Measurements from ENCODE around the gene CACNA1G.

Gene CACNA1G

GRCh38 chr17:50572541-50572940 is 12.0 kb downstream of the CACNA1G start:
- Histone ChIP-seq H3F3A (ENCODE audit: control insufficient read depth, insufficient read depth) (no peaks in the 10 kb centered on the region), H3K4me2 (ENCODE audit: low read length) (no peak overlapping the region), H3K9me3 (ENCODE audit: control insufficient read depth, insufficient read depth, low read length) (no peaks in the 10 kb centered on the region), H3K27ac (ENCODE audit: low read depth, low read length) (no peak overlapping the region), H3K27me3 (ENCODE audit: control insufficient read depth, low read length) (peaks cover 7% of the 10 kb centered on the region; the same call in 1 of the 2 replicates), H4K20me1 (ENCODE audit: control insufficient read depth, insufficient read depth, low read depth, low read length) (no peaks in the 10 kb centered on the region), H3K4me1 (ENCODE audit: control insufficient read depth, low read length) (no peaks in the 10 kb centered on the region), H3K4me3 (ENCODE audit: low read length) (no peak overlapping the region), H3K9me2 (replicated peaks; ENCODE audit: control insufficient read depth, low read length) (no peaks in the 10 kb centered on the region), H3K79me2 (ENCODE audit: control insufficient read depth, low read length) (no peaks in the 10 kb centered on the region), H3K36me3 (ENCODE audit: control insufficient read depth, low read length) (no peaks in the 10 kb centered on the region)
- TF ChIP-seq CTCF (IDR thresholded peaks at IDR 0.05; ENCODE audit: low read depth, low read length, poor library complexity, severe bottlenecking) (no peak), EZH2phosphoT487 (IDR thresholded peaks at IDR 0.05; ENCODE audit: borderline replicate concordance, low read length) (no peak)

- H3F3A ChIP-seq (ENCODE audit: control insufficient read depth, insufficient read depth) = no peaks in the 10 kb centered on the region
- H3K79me2 ChIP-seq (ENCODE audit: control insufficient read depth, low read length) = no peaks in the 10 kb centered on the region
- H3K9me3 ChIP-seq (ENCODE audit: control insufficient read depth, insufficient read depth, low read length) = no peaks in the 10 kb centered on the region
- no peaks in the 10 kb centered on the region for H3K4me1 ChIP-seq (ENCODE audit: control insufficient read depth, low read length)
- peaks cover 18% of the 10 kb centered on the region; the same call in 1 of the 2 replicates for H3K27me3 ChIP-seq (ENCODE audit: control insufficient read depth, low read length)
- H3K36me3 ChIP-seq (ENCODE audit: control insufficient read depth, low read length) = no peaks in the 10 kb centered on the region
- H4K20me1 ChIP-seq (ENCODE audit: control insufficient read depth, insufficient read depth, low read depth, low read length) = no peaks in the 10 kb centered on the region
- no peak overlapping the region for H3K27ac ChIP-seq (ENCODE audit: low read depth, low read length)
- H3K9me2 ChIP-seq (replicated peaks; ENCODE audit: control insufficient read depth, low read length) = no peaks in the 10 kb centered on the region
- no peak overlapping the region for H3K4me3 ChIP-seq (ENCODE audit: low read length)
- TF ChIP-seq CTCF (IDR thresholded peaks at IDR 0.05; ENCODE audit: low read depth, low read length, poor library complexity, severe bottlenecking) (no peak), EZH2phosphoT487 (IDR thresholded peaks at IDR 0.05; ENCODE audit: borderline replicate concordance, low read length) (no peak)
- H3K4me2 ChIP-seq (ENCODE audit: low read length) = no peak overlapping the region
Observed at GRCh38 chr17:50573866-50574611, 13.5 kb downstream of the CACNA1G start.

- Histone ChIP-seq H3K79me2 (ENCODE audit: control insufficient read depth, low read length) (no peaks in the 10 kb centered on the region), H3K4me1 (ENCODE audit: control insufficient read depth, low read length) (no peaks in the 10 kb centered on the region), H3F3A (ENCODE audit: control insufficient read depth, insufficient read depth) (no peaks in the 10 kb centered on the region), H3K4me2 (ENCODE audit: low read length) (no peak overlapping the region), H3K9me2 (replicated peaks; ENCODE audit: control insufficient read depth, low read length) (no peaks in the 10 kb centered on the region), H3K36me3 (ENCODE audit: control insufficient read depth, low read length) (no peaks in the 10 kb centered on the region), H3K27me3 (ENCODE audit: control insufficient read depth, low read length) (peaks cover 16% of the 10 kb centered on the region), H3K4me3 (ENCODE audit: low read length) (no peak overlapping the region), H4K20me1 (ENCODE audit: control insufficient read depth, insufficient read depth, low read depth, low read length) (no peaks in the 10 kb centered on the region), H3K27ac (ENCODE audit: low read depth, low read length) (no peak overlapping the region), H3K9me3 (ENCODE audit: control insufficient read depth, insufficient read depth, low read length) (no peaks in the 10 kb centered on the region)
- TF ChIP-seq EZH2phosphoT487 (IDR thresholded peaks at IDR 0.05; ENCODE audit: borderline replicate concordance, low read length) (no peak), CTCF (IDR thresholded peaks at IDR 0.05; ENCODE audit: low read depth, low read length, poor library complexity, severe bottlenecking) (no peak)
Observed at GRCh38 chr17:50575581-50576210, 15.2 kb downstream of the CACNA1G start.
